Right renal pelvis (tissue), 4 donors: ENCODE results near the gene KISS1R. TPM values are rescaled to one million over a fixed set of nuclear protein-coding genes. Genes with fewer than 3 reads are reported as not detected.
"Not testable (repeated sequence)": the region's sequence is repeated elsewhere in the genome, so short reads cannot be mapped to it uniquely, and the experiment has no call there.

Experiments
- DNase-seq, 4 donors: peaks; one replicate each; pipeline ENCODE4 v3.0.0-alpha.2; 2013; ENCODE audit warnings: low read depth in 4 of 4, low spot score in 3 of 4, missing footprints in 1 of 4
- polyA plus RNA-seq, 4 donors: library from polyadenylated mRNA; unstranded; fragments of 120-200 nt; gene quantifications; one replicate each; pipeline ENCODE4 v1.2.1, GENCODE V29; 2013; ENCODE audit not compliant: insufficient read length in 4 of 4

Gene KISS1R
- polyA plus RNA-seq, 4 donors, result 0.38 to 1.6 (median 0.61) TPM

DNA sequence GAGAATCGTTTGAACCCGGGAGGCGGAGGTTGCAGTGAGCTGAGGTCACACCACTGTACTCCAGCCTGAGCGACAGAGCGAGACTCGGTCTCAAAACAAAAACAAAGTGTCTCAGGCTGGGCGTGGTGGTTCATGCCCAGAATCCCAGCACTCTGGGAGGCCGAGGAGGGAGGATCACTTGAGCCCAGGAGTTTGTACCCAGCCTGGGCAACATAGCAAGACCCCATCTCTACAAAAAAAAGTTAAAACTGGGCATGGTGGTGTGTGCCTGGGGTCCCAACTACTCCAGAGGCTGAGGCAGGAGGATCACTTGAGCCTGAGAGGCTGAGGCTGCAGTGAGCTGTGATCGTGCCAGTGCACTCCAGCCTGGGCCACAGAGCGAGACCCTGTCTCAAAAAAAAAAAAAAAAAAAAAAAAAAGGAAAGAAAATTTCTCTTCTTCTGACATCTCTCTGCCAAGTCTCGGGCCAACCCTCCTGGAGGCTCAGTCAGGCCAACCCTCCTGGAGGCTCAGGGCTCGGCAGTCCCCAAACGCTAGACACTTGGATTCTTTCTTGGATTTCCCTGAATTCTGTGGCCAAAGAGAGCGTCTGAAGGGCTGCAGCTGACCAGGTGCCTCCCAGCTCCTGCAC, 35.0 kb downstream of the KISS1R start:
- no peak for DNase-seq

DNA sequence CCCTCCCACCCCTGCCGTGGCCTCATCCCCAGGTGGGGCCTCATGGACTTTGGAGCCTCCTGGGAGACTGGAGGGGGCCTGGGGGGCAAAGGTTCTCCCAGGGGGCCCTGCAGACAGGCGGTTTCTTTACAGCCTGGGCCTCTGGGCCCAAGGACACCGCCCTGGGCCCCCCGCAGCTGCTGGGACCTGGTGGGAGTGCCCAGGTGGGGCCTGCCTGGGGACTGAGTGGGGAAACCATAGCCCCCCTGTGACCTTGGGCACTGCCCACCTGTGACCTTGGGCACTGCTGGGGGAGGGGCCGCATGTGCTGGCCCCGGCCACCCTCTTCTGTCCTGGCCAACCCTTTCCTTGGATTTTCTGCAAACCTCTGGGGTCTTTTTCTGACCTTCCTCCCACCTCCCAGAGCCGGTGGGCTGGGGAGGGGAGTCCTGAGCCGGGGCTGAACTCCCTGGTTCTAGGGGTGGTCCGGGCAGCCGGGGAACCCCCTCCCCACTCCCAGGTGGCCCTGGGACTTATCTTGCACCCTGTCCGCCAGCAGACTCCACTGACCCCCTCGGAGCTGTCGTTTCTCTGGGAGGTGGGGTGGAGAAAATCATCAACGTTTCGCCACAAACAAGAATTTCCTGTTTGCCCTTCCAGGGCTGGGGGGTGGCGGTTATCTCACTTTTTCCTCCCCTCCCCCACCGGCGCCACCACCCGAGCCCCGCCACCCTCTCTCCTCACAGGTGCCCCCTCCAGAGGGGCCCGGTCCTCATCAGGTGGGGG, 35.7 kb downstream of the KISS1R start:
- no peak for DNase-seq

DNA sequence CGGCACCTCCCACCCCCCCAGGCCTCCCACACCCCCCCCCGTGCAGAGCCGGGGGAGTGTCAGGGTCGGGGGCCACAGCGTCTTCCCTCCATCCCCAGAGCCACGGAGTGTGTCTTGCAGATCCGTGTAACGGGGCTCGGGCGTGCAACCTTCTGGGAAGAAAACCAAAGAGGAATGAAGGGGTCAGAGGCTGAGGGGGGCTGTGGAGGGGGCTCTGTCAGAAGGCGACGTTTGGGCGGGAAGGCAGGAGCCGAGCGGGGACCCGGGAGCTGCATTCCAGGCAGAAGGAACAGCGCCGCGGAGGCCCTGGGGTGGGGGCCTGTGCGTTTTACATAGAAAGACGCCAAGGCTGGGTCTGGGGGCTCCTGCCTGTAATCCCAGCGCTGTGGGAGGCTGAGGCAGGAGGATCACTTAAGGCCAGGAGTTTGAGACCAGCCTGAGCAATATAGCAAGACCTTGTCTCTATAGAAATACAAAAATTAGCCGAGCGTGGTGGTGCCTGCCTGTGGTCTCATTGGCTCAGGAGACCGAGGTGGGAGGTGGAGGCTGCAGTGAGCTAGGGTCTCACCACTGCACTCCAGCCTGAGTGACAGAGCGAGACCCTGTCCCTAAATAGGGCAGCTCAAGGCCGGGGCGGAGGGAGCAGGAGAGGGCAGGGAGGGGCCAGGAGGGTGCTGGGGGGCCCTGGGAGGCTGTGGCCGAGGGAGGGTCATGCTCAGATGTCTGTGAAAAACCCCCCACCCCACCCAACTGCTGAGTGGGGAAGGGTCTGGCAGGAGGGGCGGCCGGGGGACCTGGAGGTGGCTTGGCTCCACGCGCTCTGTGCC, 36.5 kb downstream of the KISS1R start:
- no peak for DNase-seq

DNA sequence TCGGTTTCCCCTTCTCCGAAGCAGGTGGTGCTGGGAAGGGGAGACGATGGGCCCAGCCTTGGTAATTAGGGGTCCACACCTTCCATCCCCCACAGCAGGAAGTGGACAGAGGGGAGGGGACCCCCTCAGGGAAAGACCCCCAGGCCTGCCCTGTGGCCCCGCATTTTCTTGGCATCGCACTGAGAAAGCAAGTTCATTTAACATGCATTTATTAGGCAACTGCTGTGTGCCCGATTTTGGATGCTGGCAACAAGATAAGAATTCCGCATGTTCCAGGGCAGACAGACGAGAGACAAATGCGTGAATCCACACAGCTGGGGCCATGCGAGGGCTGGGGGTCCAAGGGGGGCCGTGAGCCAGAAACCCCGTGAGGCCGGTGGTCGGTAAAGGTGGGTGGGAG, 37.1 kb downstream of the KISS1R start:
- no peak for DNase-seq

DNA sequence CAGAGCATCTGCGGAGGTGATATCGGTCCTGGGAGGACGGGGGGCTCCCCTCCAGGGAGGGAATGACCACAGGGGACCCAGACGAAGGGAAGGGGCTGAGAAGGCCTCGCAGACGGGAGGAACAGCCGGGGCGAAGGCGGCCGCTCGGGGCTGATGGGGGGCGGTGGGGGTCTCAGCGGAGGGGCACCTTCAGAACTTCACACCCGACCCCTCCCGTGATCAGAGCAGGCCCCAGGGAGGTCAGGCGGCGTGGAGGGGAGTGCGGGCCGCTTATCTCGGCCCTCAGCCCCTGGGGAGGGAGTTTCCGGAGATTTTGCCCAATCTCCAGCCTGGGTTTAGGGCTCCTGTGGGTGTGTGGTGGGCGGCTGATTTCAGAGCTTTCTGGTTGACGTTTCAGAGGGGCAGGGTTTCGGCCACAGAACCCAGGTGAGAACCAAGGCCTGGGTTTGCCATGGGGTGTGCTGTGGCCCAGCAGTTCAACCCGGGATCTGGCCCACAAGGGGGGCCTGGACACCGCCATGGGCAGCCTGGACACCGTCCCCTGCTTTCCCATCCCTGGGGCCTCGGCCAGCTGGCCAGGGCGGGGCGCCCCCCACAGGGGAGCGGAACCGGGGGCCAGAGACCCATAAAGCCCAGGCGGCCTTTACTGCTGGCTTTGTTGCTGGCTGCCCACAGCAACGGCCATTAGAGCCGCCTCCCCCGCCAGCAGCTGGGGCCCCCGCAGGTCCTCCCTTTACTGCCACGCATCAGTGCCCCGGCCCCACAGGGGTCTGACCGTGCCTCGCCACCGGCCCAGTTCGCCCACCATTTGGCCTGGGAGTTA, 37.8 kb downstream of the KISS1R start:
- no peak for DNase-seq

DNA sequence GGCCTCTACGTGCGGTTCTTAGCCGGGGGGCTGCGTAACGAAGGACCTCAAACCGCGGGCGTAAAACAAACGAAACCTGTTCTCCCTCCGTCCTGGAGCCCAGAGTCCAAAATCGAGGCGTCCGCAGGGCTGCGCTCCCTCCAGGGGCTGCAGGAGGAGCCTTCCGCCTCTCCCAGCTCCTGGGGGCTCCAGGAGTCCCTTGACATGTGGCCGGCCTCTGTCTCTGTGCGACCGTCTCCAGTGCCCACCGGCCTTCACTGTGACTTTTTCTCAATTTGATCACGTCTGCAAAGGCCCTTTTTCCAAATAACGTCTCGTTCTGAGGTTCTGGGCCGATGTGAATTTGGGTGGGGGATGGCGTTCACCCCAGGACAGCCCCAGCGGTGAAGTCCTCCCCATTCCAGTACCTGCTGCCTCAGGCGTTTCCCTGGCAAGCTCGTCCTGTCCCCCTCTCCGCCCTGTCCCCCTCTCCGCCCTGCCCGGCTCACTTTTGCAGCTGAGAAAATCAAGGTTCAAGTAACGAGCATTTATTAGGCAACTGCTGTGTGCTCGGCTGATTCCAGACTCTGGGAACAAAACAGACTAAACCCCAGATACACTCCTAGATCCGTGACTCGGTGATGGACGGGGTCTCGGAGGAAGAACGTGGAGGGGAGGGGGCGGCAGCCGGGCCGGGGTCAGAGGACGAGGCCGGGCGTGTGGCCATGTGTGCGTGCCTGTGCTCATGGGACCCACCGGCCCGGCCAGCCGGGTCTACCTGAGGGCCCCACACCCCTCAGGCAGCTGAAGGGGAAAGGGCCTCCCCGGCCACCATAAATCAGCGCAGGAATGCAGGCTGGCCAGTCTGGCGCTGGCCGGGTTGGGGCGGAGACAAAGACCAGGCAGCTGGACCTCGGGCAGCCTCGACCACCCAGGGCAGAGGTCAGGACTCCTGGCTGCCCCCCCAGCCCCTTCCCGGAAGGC, 39.0 kb downstream of the KISS1R start:
- DNase-seq, result no peak

DNA sequence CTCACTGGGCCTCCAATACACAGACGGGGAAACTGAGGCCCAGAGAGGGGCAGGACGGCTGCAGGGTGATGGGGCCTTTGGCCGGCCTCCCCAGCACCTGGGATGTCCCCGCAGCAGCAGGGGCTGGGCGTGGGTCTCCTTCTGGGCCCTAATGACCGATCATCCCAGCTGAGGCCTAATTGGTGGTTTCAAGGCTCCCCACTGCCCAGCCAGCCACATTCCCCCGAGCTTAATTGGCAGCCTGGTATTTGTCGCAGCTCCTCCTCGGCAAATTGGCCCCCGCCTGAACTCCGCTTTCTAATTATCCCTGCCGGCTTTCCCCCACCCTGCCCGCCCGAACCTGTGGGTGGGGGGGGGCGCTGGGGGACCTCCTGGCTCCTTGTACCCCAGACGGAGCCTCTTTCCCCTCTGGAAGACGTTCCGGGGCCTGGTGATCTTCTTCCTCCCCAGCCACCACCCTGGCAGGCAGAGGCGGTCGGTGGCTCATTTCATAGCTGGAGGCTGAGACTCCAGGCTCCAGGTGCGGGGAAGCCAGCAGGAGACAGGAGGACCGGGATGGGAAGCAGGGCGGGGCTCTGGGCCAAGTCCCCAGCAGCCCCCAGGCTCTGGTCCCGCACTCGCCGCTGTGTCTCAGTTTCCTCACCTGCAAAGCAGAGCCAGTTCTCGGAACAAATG, 39.8 kb downstream of the KISS1R start:
- DNase-seq, result no peak

DNA sequence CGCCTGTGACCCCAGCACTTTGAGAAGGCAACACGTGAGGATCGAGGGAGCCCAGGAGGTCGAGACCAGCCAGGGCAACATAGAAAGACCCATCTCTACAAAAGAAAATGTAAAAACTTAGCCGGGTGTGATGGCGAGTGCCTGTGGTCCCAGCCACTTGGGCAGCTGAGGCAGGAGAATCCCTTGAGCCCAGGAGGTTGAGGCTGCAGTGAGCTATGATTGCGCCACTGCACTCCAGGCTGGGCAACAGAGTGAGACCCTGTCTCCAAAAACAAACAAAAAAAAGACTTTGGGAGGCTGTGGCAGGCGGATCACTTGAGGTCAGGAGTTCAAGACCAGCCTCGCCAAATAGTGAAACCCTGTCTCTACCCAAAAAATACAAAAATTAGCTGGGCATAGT, 40.4 kb downstream of the KISS1R start:
- not testable (repeated sequence) for DNase-seq

DNA sequence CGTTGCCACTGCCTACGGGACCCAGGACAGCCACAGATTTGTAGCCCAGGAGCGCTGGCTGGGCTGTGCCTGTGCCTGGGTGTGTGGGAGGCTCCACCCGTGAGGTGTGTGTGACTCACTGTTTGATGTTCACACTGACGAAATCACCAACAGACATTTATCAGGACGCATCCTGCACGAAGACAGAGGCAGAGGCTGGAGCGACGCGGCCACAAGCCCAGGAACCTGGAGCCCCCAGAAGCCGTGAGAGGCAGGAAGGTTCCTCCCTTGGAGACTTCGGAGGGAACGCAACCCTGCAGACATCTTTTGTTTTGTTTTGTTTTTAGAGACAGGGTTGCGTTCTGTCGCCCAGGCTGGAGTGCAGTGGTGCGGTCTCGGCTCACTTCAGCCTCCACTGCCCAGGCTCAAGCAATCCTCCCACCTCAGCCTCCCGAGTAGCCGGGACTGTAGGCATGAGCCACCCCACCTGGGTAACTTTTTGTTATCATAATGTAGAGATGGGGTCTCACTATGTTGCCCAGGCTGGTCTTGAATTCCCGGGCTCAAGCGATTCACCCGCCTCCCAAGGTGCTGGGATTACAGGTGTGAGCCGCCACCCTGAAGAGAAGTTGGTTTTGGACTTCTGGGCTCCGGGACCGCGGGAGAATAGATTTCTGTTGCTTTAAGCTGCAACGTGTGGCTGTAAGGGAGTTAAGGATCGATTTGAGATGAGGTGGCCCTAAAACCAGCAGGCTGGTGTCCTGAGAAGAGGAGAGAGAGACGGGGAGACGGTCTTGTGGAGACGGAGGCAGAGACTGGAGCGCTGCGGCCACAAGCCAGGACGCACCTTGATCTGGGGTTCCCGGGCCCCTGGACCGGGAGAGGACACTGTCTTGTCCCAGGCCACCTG, 42.1 kb downstream of the KISS1R start:
- no peak for DNase-seq

DNA sequence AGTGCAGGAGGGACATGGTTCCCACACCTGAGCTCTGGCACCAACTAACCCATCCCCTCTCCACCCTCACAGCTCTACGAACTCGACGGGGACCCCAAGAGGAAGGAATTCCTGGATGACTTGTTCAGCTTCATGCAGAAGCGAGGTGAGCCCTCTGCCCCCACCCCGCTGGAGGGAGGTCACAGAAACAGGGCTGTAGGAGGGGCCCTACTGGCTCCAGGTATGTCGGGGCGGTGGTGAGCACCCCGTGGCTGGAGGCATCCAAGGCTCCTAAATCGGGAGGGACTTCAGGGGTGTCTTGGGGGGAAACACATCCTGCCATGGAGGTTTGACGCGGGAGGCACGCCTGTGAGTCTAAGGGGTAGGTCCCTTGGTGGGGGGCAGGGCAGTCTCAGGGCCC, 42.9 kb downstream of the KISS1R start:
- DNase-seq, result no peak

DNA sequence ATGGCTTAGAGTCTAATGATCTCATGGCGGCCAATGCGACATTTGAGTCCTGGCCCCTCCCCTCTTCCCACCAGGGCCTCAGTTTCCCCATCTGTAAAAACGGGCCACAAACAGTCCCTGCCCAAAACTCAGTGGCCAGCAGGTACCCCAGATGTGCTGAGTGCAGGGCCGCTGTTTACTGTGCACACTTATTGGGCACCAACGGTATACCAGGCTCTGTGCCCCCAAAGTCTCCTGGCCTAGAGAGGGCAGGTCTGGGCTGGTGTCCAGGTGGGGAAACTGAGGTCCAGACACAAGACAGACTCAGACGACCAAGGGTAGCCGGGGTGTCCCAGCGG, 43.4 kb downstream of the KISS1R start:
- no peak for DNase-seq

DNA sequence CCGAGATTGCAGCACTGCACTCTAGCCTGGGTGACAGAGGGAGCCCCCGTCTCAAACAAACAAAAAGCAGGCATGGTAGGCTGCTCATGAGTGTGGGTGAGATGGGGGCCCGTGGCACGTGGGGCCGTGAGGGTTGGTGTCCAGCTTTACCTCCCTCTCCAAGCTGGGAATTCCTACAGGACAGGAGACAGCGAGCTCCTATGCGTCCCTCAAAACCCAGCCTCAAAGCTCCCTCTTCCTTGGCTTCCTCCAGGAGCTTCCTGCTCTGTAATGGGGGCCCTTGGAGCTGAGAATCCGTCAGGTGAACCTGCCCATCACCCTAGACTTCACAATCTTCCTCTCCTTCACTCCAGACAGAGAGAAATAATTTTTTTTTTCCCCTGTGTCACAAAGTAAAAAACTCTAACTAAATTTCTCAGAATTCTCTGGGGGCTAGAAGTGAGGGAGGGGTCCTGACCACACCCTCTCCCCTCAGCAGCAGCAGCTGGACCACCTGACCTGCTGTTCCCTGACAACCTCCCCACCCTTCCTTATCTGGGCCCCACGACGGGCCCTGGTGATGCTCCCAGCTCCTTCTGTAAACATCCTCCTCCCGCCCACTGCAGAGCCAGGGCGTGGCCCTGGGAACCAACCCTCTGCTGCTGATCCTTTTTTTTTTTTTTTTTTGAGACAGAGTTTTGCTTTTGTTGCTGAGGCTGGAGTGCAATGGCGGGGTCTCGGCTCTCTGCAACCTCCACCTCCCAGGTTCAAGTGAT, 44.9 kb downstream of the KISS1R start:
- DNase-seq, result no peak

DNA sequence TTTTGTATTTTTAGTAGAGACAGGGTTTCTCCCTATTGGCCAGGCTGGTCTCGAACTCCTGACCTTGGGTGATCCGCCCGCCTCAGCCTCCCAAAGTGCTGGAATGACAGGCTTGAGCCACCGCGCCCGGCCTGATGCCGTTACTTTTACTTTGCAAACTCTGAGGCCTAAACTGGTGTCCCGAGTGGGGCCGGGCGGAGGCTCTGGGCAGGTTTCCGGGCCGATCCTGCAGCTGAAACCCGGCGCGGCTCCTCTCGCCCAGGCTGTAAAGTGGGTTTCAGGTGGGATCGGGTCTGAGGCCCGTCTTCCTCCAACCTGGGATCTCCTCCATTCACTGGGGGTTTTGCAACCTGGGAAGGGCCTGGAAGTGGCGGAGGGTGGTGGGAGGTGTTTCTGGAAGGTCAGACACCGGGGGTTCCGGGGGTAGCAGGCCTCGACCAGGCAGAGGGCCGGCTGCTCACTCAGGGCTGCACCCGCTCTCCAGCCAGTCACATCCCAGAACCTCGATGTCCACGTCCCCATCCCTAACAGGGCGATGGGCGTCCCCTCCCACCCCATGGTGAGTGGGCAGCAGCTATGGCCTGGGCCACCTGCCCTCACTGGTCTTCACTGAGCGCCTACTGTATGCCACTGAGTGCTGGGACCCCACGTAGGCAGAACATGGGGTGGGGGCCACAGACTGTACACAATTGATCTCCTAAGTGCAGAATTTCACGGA, 45.7 kb downstream of the KISS1R start:
- DNase-seq, result no peak

DNA sequence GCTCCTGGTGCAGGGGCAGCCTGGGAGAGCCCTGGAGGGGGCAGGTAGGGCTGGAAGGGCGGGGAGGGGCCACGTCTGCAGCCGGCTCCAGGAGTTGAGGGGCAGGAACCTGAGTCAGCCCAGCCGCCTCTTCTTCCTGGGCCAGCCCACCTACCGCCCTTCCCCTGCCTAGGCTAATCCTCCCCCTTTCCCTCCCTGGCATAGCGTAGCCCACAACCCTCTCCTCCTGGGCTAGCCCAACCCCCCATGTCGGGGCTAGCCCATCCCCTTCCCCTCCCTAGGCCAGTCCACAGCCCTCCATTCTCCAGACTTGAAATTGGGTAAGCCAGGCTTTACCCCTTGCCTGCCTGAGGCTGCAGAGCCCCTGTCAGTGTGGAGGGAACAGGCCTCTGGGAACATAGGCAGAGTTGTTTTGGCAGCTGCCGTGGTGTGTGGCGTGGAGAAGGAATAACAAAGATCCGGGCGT, 46.4 kb downstream of the KISS1R start:
- no peak for DNase-seq

DNA sequence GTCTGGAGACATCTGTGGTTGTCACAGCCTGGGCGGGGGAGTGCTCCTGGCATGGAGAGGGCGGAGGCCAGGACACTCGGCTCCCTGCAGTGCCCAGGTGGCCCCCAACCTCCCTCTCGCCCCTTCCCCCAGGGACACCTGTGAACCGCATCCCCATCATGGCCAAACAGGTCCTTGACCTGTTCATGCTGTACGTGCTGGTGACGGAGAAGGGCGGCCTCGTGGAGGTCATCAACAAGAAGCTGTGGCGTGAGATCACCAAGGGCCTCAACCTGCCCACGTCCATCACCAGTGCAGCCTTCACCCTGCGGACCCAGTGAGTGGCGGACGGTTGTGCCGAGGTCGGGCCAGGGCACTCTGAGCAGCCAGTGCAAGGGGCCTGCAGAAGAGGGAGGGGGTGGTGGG, 47.0 kb downstream of the KISS1R start:
- DNase-seq, result no peak
